ENCODE results near the gene BGLAP. TPM values are rescaled to one million over a fixed set of nuclear protein-coding genes. Genes with fewer than 3 reads are reported as not detected.

Gene BGLAP
- total and polyA plus RNA-seq, 2 donors (not counting 3 experiments of a cell fraction or from before 2014, with no cell fraction given) = 0.65 to 1.0 TPM

DNA sequence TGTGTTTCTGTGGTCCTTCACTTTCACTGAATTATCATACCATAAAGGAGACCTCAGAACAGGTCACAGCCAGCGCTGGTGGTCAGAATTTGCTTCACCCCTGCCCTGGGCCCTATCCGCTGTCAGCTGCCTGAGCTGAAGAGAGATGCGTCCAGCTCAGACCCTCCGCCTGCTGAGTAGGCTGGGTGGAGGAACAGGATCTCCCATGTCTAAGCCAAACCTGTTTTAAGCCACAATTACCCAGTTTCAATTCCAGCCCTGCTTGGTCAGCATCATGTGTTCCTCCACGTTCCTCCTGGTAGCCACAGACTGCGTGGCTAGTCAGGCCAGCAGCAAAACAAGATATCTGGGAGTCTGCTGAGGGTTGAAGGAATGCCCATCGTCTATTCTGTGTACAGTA lies 13.5 kb upstream of the BGLAP start:
- Histone ChIP-seq H4K20me1 (replicated peaks; ENCODE audit: control insufficient read depth, extremely low read depth, insufficient read depth, low read length) (no peaks in the 10 kb centered on the region), H3K9ac (replicated peaks; ENCODE audit: extremely low read depth, insufficient read depth, low read length) (no peak overlapping the region), H3K79me2 (ENCODE audit: control insufficient read depth, insufficient read depth, low read length) (no peaks in the 10 kb centered on the region), H3K27me3 (ENCODE audit: control insufficient read depth in 2 of 2, insufficient read depth in 2 of 2, low read length in 2 of 2) (no peaks in the 10 kb centered on the region), H3K4me1 (ENCODE audit: control insufficient read depth, extremely low read depth, insufficient read depth, low read length) (peaks cover 6% of the 10 kb centered on the region), H3K36me3 (ENCODE audit: control insufficient read depth in 2 of 2, extremely low read depth in 1 of 2, insufficient read depth in 2 of 2, low read length in 2 of 2) (peaks cover 0 to 9% of the 10 kb centered on the region in 2 experiments), H3K4me3 (replicated peaks in 1 of 3; ENCODE audit: insufficient read depth in 1 of 3, low read depth in 1 of 3, low read length in 3 of 3) (no peak overlapping the region), H2AFZ (ENCODE audit: low read depth, low read length) (no peak overlapping the region), H3K27ac (ENCODE audit: insufficient read depth, low read depth, low read length) (no peak overlapping the region), H3K4me2 (ENCODE audit: insufficient read depth, low read length) (no peak overlapping the region), H3K9me1 (replicated peaks; ENCODE audit: control insufficient read depth, extremely low read depth, insufficient read depth, low read length) (no peaks in the 10 kb centered on the region), H3K9me3 (replicated peaks; ENCODE audit: control insufficient read depth, insufficient read depth, low read length) (no peaks in the 10 kb centered on the region)
- intact Hi-C loops (cut with micrococcal nuclease) (loop anchor here (5.0 kb wide), 1 partner anchor 36 kb away; the partner anchor contains the start of gene SLC25A44), dilution Hi-C loops (cut with MboI; ENCODE audit: extremely low pct_ligation_motif_present, low sequenced_read_pairs) (loop anchor here (10.0 kb wide), 1 partner anchor 94 kb away; no protein-coding TSS in a partner anchor)
- BruUV-seq (replicated peaks) = no TSS peak
- no peak for TF ChIP-seq JUN (IDR thresholded peaks at IDR 0.05; ENCODE audit: borderline replicate concordance, insufficient read depth, insufficient read length, low read depth)
- TF ChIP-seq GATA2 (IDR thresholded peaks at IDR 0.05; ENCODE audit: insufficient read depth, insufficient read length, low read depth, low read length) = no peak
- TF ChIP-seq POLR2A (IDR thresholded peaks at IDR 0.05; ENCODE audit: low read depth, low read length) = no peak
- TF ChIP-seq MYC (IDR thresholded peaks at IDR 0.05; ENCODE audit: low read depth, low read length) = no peak
- TF ChIP-seq POLR2AphosphoS5 (IDR thresholded peaks at IDR 0.05; ENCODE audit: insufficient read depth, low read depth, low read length) = no peak
- no peak for TF ChIP-seq FOS (IDR thresholded peaks at IDR 0.05; ENCODE audit: borderline replicate concordance, insufficient read depth, low read length)
- TF ChIP-seq, protein P1, sequence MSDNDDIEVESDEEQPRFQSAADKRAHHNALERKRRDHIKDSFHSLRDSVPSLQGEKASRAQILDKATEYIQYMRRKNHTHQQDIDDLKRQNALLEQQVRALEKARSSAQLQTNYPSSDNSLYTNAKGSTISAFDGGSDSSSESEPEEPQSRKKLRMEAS (IDR thresholded peaks at IDR 0.05; ENCODE audit: insufficient read depth, insufficient read length) = no peak
- DNase-seq (ENCODE audit: low read depth, low spot score) (no peak), FAIRE-seq (no peak)
- CTCF ChIA-PET = interaction anchor here (0.7 to 8.8 kb wide), 2 partner anchors 83 to 99 kb away, joined by 3 to 489 read pairs; no protein-coding TSS in a partner anchor
- POLR2A ChIA-PET = interaction anchor here (0.6 kb wide), 1 partner anchor 34 kb away, joined by 3 read pairs; the partner anchor contains the start of gene SLC25A44
